Measurements from ENCODE around the gene KSR1.
"Not testable (repeated sequence)": the region's sequence is repeated elsewhere in the genome, so short reads cannot be mapped to it uniquely, and the experiment has no call there.

Gene KSR1

GRCh38 chr17:27439342-27439741 lies 16.9 kb upstream of the KSR1 start:
- no peak for DNase-seq
- no peak overlapping the region for H3K27ac Mint-ChIP-seq
- peaks cover 14% of the 10 kb centered on the region for H3K27me3 Mint-ChIP-seq
- ATAC-seq, result no peak
- H3K4me1 Mint-ChIP-seq, result no peaks in the 10 kb centered on the region
- no peak overlapping the region for H3K4me3 Mint-ChIP-seq
- no peaks in the 10 kb centered on the region for H3K9me3 Mint-ChIP-seq

DNA sequence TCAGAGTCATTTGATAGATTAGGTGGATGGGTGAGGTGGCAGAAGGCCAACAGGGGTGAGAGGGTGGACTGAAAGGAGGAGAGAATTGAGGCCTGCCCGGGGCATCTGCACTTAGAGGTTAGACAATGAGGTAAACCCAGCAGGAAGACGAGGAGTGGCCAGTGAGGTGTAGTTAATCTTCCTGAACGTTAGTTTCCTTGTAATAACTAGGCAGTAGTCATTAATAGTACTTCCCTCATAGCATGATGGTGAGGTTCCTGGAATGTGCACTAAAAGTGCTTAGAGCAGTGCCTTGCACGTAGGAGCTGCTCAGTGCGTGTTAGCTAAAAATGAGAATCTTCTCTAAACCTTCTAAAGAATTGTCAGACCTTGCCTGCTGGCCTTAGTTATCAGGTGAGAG lies 13.5 kb upstream of the KSR1 start:
- no peak overlapping the region for H3K27ac Mint-ChIP-seq
- no peak overlapping the region for H3K4me3 Mint-ChIP-seq
- no peaks in the 10 kb centered on the region for H3K4me1 Mint-ChIP-seq
- peaks cover 25% of the 10 kb centered on the region for H3K27me3 Mint-ChIP-seq
- ATAC-seq (no peak), DNase-seq (no peak)
- H3K9me3 Mint-ChIP-seq, result no peaks in the 10 kb centered on the region

DNA sequence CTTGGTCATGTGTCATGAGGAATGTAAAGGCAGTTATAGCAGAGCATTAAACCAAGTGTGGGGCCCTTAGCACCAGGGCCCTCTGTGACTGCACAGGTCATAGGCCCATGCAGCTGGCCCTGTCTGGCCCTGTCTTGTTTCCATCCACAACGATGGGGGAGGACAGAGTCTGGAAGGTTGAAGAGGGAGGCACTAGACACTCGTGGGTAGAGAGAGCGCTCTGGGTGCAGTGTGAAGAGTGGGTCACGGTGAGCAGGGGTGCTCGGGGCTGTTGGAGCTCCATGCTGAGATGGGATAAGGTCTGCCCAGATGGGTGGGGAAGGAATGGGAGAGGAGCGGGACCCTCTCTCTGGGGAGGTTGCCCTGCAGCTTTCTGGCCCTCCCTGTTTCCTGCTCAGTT lies 12.8 kb upstream of the KSR1 start:
- H3K27ac Mint-ChIP-seq, result no peak overlapping the region
- H3K9me3 Mint-ChIP-seq, result no peaks in the 10 kb centered on the region
- no peak overlapping the region for H3K4me3 Mint-ChIP-seq
- DNase-seq (no peak), ATAC-seq (no peak)
- peaks cover 29% of the 10 kb centered on the region for H3K27me3 Mint-ChIP-seq
- no peaks in the 10 kb centered on the region for H3K4me1 Mint-ChIP-seq

DNA sequence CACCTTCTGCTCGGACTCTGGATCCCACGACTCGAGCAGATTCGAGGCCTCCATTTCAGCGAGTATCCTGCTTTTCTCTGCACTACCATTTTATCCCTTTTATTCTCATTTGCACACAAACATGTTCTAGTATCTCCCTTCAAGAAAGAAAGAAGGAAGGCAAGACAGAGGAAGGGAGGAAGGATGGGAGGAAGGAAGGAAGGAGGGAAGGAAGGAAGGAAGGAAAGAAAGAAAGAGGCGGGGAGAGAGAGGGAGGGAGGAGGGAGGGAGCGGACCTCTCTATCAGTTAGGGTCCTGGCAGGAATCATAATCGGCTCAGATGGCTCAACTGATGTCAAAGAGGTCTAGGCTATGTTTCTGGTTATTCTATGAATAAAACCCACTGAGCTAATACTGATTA lies 10.3 kb upstream of the KSR1 start:
- no peak overlapping the region for H3K27ac Mint-ChIP-seq

GRCh38 chr17:27446569-27447301 lies 9.5 kb upstream of the KSR1 start:
- Mint-ChIP-seq H3K27ac (no peak overlapping the region), H3K9me3 (no peaks in the 10 kb centered on the region), H3K4me1 (no peaks in the 10 kb centered on the region), H3K4me3 (no peak overlapping the region), H3K27me3 (peaks cover 34% of the 10 kb centered on the region)
- DNase-seq (no peak), ATAC-seq (no peak)

More for the DNA sequence above, 10.3 kb upstream of the KSR1 start:
- H3K27me3 Mint-ChIP-seq, result peaks cover 34% of the 10 kb centered on the region
- no peak overlapping the region for H3K4me3 Mint-ChIP-seq
- ATAC-seq (no peak), DNase-seq (no peak)
- H3K9me3 Mint-ChIP-seq, result no peaks in the 10 kb centered on the region
- no peaks in the 10 kb centered on the region for H3K4me1 Mint-ChIP-seq

DNA sequence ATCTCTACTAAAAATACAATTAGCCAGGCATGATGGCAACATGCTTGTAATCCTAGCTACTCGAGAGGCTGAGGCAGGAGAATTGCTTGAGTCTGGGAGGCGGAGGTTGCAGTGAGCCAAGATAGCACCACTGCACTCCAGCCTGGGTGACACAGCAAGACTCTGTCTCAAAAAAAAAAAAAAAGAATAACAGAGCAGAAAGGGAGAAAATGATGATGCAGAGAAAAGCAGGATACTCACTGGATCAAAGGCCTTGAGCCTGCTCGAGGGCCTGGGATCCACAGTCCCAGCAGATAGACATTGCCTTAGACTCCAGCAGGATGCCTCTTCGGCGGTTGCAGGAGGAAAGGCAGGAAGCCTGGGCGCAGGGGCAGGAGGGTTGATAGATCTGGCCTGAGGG lies 7.7 kb upstream of the KSR1 start:
- ATAC-seq, H3K4me1 Mint-ChIP-seq, H3K4me3 Mint-ChIP-seq, H3K27ac Mint-ChIP-seq, H3K9me3 Mint-ChIP-seq, DNase-seq: not testable (repeated sequence)
- peaks cover 29% of the 10 kb centered on the region for H3K27me3 Mint-ChIP-seq

DNA sequence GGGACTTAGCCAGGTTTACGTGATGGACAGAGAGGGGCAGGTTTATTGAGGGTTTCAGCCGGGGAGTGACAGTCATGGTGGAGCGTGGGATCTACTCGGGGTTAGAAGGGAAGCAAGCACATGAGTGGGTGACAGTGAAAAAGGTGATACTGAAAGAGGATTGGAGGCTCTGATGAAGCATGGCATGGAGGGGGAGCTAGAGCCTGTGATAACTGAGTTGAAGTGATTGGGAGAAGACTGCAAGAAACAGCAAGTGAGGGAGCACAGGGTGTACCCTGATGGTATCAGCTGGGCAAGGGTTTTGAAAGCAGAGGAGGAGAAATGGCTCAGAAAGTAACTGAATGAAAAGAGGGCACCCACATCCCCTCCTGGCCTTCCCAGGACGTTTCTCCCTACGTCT lies 6.7 kb upstream of the KSR1 start:
- Mint-ChIP-seq H3K4me1 (peaks cover 12% of the 10 kb centered on the region), H3K9me3 (no peaks in the 10 kb centered on the region), H3K27me3 (peaks cover 27% of the 10 kb centered on the region), H3K27ac (peak overlapping the region in 1 of 2 donors; percentile 4), H3K4me3 (no peak overlapping the region)
- no peak for DNase-seq
- no peak for ATAC-seq

- Mint-ChIP-seq H3K4me1 (peaks cover 17% of the 10 kb centered on the region), H3K4me3 (no peak overlapping the region), H3K9me3 (no peaks in the 10 kb centered on the region), H3K27me3 (peaks cover 27% of the 10 kb centered on the region), H3K27ac (no peak overlapping the region)
- DNase-seq (no peak), ATAC-seq (no peak)
These were observed 6.3 kb upstream of the KSR1 start for GRCh38 chr17:27449988-27450387.

- DNase-seq (no peak), ATAC-seq (no peak)
- Mint-ChIP-seq H3K4me1 (peaks cover 21% of the 10 kb centered on the region), H3K27ac (no peak overlapping the region), H3K9me3 (no peaks in the 10 kb centered on the region), H3K27me3 (peaks cover 25% of the 10 kb centered on the region), H3K4me3 (no peak overlapping the region)
These were observed 5.8 kb upstream of the KSR1 start for GRCh38 chr17:27450416-27450815.

DNA sequence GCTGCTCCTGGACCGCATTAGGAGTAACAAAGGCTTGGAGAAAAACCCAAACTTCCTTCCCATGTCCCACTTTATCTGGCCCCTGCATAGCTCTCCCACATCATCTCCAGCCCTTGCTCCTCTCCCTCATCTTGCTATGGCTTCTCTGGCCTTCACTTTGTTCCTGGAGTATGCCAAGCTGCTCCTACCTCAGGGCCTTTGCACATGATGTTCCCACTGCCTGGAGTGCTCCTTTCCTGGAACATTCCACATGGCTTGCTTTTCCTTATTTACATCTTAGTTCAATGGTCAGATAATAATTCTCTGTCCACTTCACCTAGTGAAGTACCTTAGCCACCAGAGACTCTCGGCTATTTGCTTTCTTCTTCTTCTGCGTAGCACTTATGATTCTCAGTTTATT lies 4.3 kb upstream of the KSR1 start:
- no peak overlapping the region for H3K4me3 Mint-ChIP-seq
- H3K27ac Mint-ChIP-seq, result no peak overlapping the region
- peaks cover 26% of the 10 kb centered on the region for H3K4me1 Mint-ChIP-seq
- no peak for DNase-seq
- ATAC-seq, result no peak
- no peaks in the 10 kb centered on the region for H3K9me3 Mint-ChIP-seq
- H3K27me3 Mint-ChIP-seq, result peaks cover 16% of the 10 kb centered on the region

- no peaks in the 10 kb centered on the region for H3K9me3 Mint-ChIP-seq
- no peak for DNase-seq
- no peak for ATAC-seq
- no peak overlapping the region for H3K4me3 Mint-ChIP-seq
- peaks cover 16% of the 10 kb centered on the region for H3K27me3 Mint-ChIP-seq
- no peak overlapping the region for H3K27ac Mint-ChIP-seq
- peaks cover 31% of the 10 kb centered on the region for H3K4me1 Mint-ChIP-seq
These were observed 3.4 kb upstream of the KSR1 start for GRCh38 chr17:27452828-27453227.

- ATAC-seq, result no peak
- peaks cover 37% of the 10 kb centered on the region for H3K4me1 Mint-ChIP-seq
- H3K9me3 Mint-ChIP-seq, result no peaks in the 10 kb centered on the region
- H3K27me3 Mint-ChIP-seq, result peaks cover 12% of the 10 kb centered on the region
- H3K27ac Mint-ChIP-seq, result no peak overlapping the region
- no peak for DNase-seq
- no peak overlapping the region for H3K4me3 Mint-ChIP-seq
These were observed 2.8 kb upstream of the KSR1 start for GRCh38 chr17:27453471-27453870.

DNA sequence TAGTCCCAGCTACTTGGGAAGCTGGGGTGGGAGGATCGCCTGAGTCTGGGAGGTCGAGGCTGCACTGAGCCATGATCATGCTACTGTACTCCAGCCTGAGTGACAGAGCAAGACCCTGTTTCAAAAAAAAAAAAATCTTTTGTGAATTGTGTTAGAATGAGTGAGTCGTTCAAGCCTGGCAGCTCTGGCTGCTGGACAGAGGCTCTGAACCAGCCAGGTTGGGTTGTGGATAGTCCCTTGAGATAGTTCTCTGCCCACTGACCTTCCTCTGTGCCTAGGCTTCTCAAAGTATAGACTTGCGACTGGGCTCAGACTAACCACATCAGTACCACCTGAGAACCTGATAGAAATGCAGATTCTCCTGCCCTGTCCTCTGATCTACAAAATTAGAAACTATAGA lies 2.2 kb upstream of the KSR1 start:
- H3K4me3 Mint-ChIP-seq, result peak overlapping the region; percentile 9 to 63

DNA sequence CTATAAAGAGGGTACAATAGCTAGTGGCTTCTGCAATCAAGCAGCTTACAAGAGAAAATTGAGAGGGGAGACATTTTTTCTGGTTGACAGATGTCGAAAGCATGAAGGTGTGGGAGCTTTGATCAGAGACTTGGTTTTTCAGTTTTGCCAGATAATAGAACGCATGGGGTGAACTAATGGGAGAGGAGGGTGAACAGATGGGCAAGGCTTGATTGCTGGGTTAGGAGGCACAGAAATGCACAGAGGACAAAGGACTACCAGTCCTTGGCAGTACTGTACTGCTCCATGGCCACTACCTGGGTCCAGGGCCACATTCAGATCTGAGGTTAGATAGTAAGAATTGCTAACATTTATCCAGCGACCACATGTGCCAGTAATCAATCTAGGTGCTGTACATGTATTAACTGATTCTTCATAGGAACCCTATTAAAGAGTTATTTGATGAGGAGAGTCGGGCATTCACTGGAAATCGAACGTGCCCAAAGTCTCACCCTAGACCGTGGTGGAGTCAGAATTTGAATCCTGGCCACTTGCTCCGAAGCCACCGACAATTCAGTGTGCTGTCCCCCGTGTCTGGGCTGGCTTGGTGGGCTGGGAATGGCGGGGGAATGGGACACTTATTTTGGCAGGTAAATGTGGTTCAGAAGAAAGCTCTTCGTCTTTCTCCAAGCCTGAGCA lies 873 bp upstream of the KSR1 start:
- peaks cover 56% of the 10 kb centered on the region for H3K4me1 Mint-ChIP-seq
- no peak for DNase-seq
- no peak for ATAC-seq
- peak overlapping the region; percentile 55 to 73 for H3K27ac Mint-ChIP-seq
- no peaks in the 10 kb centered on the region for H3K27me3 Mint-ChIP-seq
- no peaks in the 10 kb centered on the region for H3K9me3 Mint-ChIP-seq
- peak overlapping the region; percentile 76 to 80 for H3K4me3 Mint-ChIP-seq

More for the DNA sequence above, 2.2 kb upstream of the KSR1 start:
- H3K27me3 Mint-ChIP-seq, result peaks cover 6% of the 10 kb centered on the region
- H3K9me3 Mint-ChIP-seq, result no peaks in the 10 kb centered on the region
- ATAC-seq (peak; percentile 10), DNase-seq (no peak)
- peaks cover 44% of the 10 kb centered on the region for H3K4me1 Mint-ChIP-seq
- H3K27ac Mint-ChIP-seq, result no peak overlapping the region

GRCh38 chr17:27456681-27457359 lies 572 bp downstream of the KSR1 start:
- Mint-ChIP-seq H3K27me3 (no peaks in the 10 kb centered on the region), H3K27ac (peak overlapping the region; percentile 91 to 95), H3K4me1 (peaks cover 71% of the 10 kb centered on the region), H3K9me3 (no peaks in the 10 kb centered on the region), H3K4me3 (peak overlapping the region; percentile 92 to 97)
- DNase-seq (no peak), ATAC-seq (no peak)

- Mint-ChIP-seq H3K27ac (peak overlapping the region; percentile 91 to 95), H3K4me3 (peak overlapping the region; percentile 92 to 97), H3K27me3 (no peaks in the 10 kb centered on the region), H3K9me3 (no peaks in the 10 kb centered on the region), H3K4me1 (peaks cover 76% of the 10 kb centered on the region)
- ATAC-seq (no peak), DNase-seq (no peak)
These were observed 1.1 kb downstream of the KSR1 start for GRCh38 chr17:27457360-27457715.
